OCI-LY1 (cell line): ENCODE data around the gene DUSP11.
"Not testable (repeated sequence)": the region's sequence is repeated elsewhere in the genome, so short reads cannot be mapped to it uniquely, and the experiment has no call there.

Experiments used
- H2AFZ ChIP-seq: fragments of 200-600 bp; sonication (generic), shearing (Covaris generic); 2 replicates; pipeline ENCODE4 v1.6.0; 2014; ENCODE audit warnings: antibody characterized with exemption, mild to moderate bottlenecking, low read length
- H3F3A ChIP-seq: fragments of 200-600 bp; sonication (generic), shearing (Covaris generic); 2 replicates; pipeline ENCODE4 v1.6.0; 2014; ENCODE audit warnings: mild to moderate bottlenecking, antibody characterized with exemption, low read length, moderate library complexity; ENCODE audit not compliant: insufficient read depth
- H3K27ac ChIP-seq: fragments of 200-600 bp; sonication (generic); 2 replicates; pipeline ENCODE4 v1.5.1; 2014; ENCODE audit warnings: low read length, mixed run types, mild to moderate bottlenecking, low read depth; ENCODE audit not compliant: poor library complexity, severe bottlenecking
- H3K27me3 ChIP-seq: fragments of 200-600 bp; sonication (generic); 2 replicates; pipeline ENCODE4 v1.6.0; 2014; ENCODE audit warnings: antibody characterized with exemption, mild to moderate bottlenecking, low read length, moderate library complexity; ENCODE audit not compliant: insufficient read depth
- H3K36me3 ChIP-seq: fragments of 200-600 bp; sonication (generic); 2 replicates; pipeline ENCODE4 v1.6.1; 2014; ENCODE audit warnings: mild to moderate bottlenecking, antibody characterized with exemption, low read length, moderate library complexity, mixed read lengths; ENCODE audit not compliant: insufficient read depth
- H3K4me1 ChIP-seq: fragments of 200-600 bp; sonication (generic); 2 replicates; pipeline ENCODE4 v1.5.1; 2014; ENCODE audit warnings: mild to moderate bottlenecking, low read length, moderate library complexity; ENCODE audit not compliant: insufficient read depth, severe bottlenecking
- H3K4me2 ChIP-seq: fragments of 200-600 bp; sonication (generic), shearing (Covaris generic); 2 replicates; pipeline ENCODE4 v1.6.1; 2014; ENCODE audit warnings: low read length
- H3K4me3 ChIP-seq: fragments of 200-600 bp; sonication (generic); 2 replicates; pipeline ENCODE4 v1.5.1; 2014; ENCODE audit warnings: low read length, low read depth, mild to moderate bottlenecking, mixed read lengths; ENCODE audit not compliant: poor library complexity, severe bottlenecking
- H3K79me2 ChIP-seq: fragments of 200-600 bp; shearing (Covaris generic); 2 replicates; pipeline ENCODE4 v1.6.1; 2016; ENCODE audit warnings: mixed run types, low read length, mixed read lengths; ENCODE audit not compliant: insufficient read depth
- H3K9ac ChIP-seq: fragments of 200-600 bp; sonication (generic), shearing (Covaris generic); 2 replicates; pipeline ENCODE4 v1.6.1; 2014; ENCODE audit warnings: mild to moderate bottlenecking, low read length, mixed read lengths
- H3K9me2 ChIP-seq: fragments of 200-600 bp; sonication (generic), shearing (Covaris generic); 2 replicates; pipeline ENCODE4 v1.6.1; 2014; ENCODE audit warnings: low read depth, mild to moderate bottlenecking, low read length, mixed read lengths
- H3K9me3 ChIP-seq: fragments of 200-600 bp; shearing (Covaris generic); 2 replicates; pipeline ENCODE4 v1.6.1; 2014; ENCODE audit warnings: low read length, mixed read lengths
- H4K20me1 ChIP-seq: fragments of 200-600 bp; sonication (generic), shearing (Covaris generic); 2 replicates; pipeline ENCODE4 v1.6.0; 2016; ENCODE audit warnings: mild to moderate bottlenecking, low read length; ENCODE audit not compliant: insufficient read depth
- EZH2 ChIP-seq: fragments of 200-600 bp; sonication (generic), shearing (Covaris generic); IDR thresholded peaks from 2 replicates; pipeline ENCODE4 v1.8.0; 2017; ENCODE audit warnings: borderline replicate concordance, mixed run types, mild to moderate bottlenecking, antibody characterized with exemption, low read length, moderate library complexity, mixed read lengths
- TF ChIP-seq, protein P1 (sequence below): fragments of 200-600 bp; sonication (generic), shearing (Covaris generic); IDR thresholded peaks from 2 replicates; pipeline ENCODE4 v1.5.1; 2017; ENCODE audit warnings: mild to moderate bottlenecking, antibody characterized with exemption, low read length, moderate library complexity, mixed read lengths

Gene DUSP11

DNA sequence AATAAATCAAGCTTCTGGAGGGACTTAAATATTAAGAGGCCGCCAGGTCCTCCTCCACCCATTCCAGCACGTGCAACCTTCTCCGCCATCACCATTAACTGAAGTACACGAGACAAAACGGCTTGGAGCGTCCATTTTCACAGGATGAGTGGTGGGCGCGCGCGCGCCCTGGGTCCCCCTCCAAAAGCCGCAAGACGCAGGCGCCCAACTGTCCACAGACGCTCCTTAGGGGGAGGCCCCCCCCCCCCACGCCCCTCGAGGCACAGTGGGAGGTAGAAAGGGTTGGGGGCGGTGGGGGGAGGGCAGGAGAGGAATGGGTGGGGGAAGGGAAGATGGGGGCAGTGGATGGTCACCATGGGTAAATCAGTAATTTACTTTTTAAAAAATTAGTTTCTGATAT is 38.4 kb upstream of the DUSP11 start:
- no peak overlapping the region for H3K9ac ChIP-seq
- H3K27me3 ChIP-seq: no peaks in the 10 kb centered on the region; the same call in 1 of the 2 replicates
- H4K20me1 ChIP-seq: no peaks in the 10 kb centered on the region
- H3K4me2 ChIP-seq: no peak overlapping the region
- peaks cover 20% of the 10 kb centered on the region for H3K4me1 ChIP-seq
- no peaks in the 10 kb centered on the region for H3K9me2 ChIP-seq
- H3K4me3 ChIP-seq: no peak overlapping the region
- no peak overlapping the region for H2AFZ ChIP-seq
- no peak overlapping the region for H3K27ac ChIP-seq
- H3K79me2 ChIP-seq: no peaks in the 10 kb centered on the region
- TF ChIP-seq EZH2: no peak
- TF ChIP-seq, protein P1, sequence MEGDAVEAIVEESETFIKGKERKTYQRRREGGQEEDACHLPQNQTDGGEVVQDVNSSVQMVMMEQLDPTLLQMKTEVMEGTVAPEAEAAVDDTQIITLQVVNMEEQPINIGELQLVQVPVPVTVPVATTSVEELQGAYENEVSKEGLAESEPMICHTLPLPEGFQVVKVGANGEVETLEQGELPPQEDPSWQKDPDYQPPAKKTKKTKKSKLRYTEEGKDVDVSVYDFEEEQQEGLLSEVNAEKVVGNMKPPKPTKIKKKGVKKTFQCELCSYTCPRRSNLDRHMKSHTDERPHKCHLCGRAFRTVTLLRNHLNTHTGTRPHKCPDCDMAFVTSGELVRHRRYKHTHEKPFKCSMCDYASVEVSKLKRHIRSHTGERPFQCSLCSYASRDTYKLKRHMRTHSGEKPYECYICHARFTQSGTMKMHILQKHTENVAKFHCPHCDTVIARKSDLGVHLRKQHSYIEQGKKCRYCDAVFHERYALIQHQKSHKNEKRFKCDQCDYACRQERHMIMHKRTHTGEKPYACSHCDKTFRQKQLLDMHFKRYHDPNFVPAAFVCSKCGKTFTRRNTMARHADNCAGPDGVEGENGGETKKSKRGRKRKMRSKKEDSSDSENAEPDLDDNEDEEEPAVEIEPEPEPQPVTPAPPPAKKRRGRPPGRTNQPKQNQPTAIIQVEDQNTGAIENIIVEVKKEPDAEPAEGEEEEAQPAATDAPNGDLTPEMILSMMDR: no peak
- no peaks in the 10 kb centered on the region for H3K36me3 ChIP-seq
- no peaks in the 10 kb centered on the region for H3F3A ChIP-seq
- H3K9me3 ChIP-seq: no peaks in the 10 kb centered on the region

DNA sequence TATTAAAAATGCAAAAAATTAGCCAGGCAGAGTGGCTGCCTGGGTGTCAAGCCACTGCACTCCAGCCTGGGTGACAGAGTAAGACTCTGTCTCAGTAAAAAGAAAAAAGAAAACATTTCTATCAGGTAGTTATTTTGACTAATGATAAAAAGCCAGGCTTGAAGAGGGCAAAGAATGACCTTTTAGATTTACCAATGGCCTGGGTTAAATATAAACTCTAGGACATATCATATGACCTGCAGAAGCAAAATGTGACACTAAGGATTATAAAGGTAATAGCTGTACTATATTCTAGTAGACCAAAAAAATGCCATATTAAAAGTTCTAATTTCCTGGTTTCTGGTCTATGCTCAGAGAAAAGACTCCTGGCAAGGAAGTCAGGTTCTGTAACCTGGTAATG is 32.7 kb upstream of the DUSP11 start:
- H3K4me3 ChIP-seq: no peak overlapping the region
- no peaks in the 10 kb centered on the region; the same call in 1 of the 2 replicates for H3K27me3 ChIP-seq
- no peaks in the 10 kb centered on the region for H4K20me1 ChIP-seq
- no peak overlapping the region for H3K27ac ChIP-seq
- no peaks in the 10 kb centered on the region for H3K79me2 ChIP-seq
- H3K9me3 ChIP-seq: no peaks in the 10 kb centered on the region
- H2AFZ ChIP-seq: no peak overlapping the region
- no peaks in the 10 kb centered on the region for H3F3A ChIP-seq
- H3K9me2 ChIP-seq: no peaks in the 10 kb centered on the region
- H3K4me2 ChIP-seq: no peak overlapping the region
- no peaks in the 10 kb centered on the region for H3K4me1 ChIP-seq
- H3K9ac ChIP-seq: no peak overlapping the region
- no peak for TF ChIP-seq EZH2
- TF ChIP-seq, protein P1: no peak
- H3K36me3 ChIP-seq: no peaks in the 10 kb centered on the region

DNA sequence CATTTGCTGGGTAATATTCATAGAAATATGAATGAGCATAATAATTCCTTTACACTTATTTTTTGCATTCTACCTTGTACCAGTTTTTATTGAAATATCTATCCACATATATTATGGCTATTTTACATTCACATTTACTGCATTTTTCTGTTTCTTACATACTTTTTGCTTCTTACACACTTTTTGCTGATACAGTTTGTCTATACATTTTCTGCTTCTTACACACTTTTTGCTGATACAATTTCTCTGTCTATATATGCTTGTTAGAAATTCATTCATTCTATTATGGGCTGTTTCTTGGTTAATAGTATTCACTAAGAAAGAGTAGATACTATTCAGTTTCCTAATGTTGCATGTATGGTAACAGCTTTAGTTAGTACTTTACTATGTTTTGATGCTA is 32.0 kb upstream of the DUSP11 start:
- Histone ChIP-seq H3K79me2 (no peaks in the 10 kb centered on the region), H3K4me3 (no peak overlapping the region), H3K4me2 (no peak overlapping the region), H3K4me1 (no peaks in the 10 kb centered on the region), H3K27me3 (no peaks in the 10 kb centered on the region; the same call in 1 of the 2 replicates), H4K20me1 (no peaks in the 10 kb centered on the region), H3K9me3 (no peaks in the 10 kb centered on the region), H3K27ac (no peak overlapping the region), H3K9ac (no peak overlapping the region), H2AFZ (no peak overlapping the region), H3K36me3 (no peaks in the 10 kb centered on the region), H3K9me2 (no peaks in the 10 kb centered on the region), H3F3A (no peaks in the 10 kb centered on the region)
- TF ChIP-seq, protein P1: no peak
- TF ChIP-seq EZH2: no peak

- H3K4me3 ChIP-seq, H3K9me2 ChIP-seq, H3K79me2 ChIP-seq, H3K4me2 ChIP-seq, H3K4me1 ChIP-seq, H3K36me3 ChIP-seq, H3K27ac ChIP-seq, H3K27me3 ChIP-seq, H2AFZ ChIP-seq, H4K20me1 ChIP-seq, H3K9me3 ChIP-seq, H3F3A ChIP-seq, H3K9ac ChIP-seq: not testable (repeated sequence)
Measured at GRCh38 chr2:73783883-73784282, 4.0 kb upstream of the DUSP11 start, which contains the start of gene C2orf78. C2orf78 (plus strand) TSS chr2:73784183; CDS start chr2:73784310, 127 bp downstream.

GRCh38 chr2:73783402-73783801 is 3.5 kb upstream of the DUSP11 start:
- not testable (repeated sequence) for H3F3A ChIP-seq, H4K20me1 ChIP-seq, H3K9ac ChIP-seq, H3K27me3 ChIP-seq, H3K9me2 ChIP-seq, H3K4me2 ChIP-seq, H3K36me3 ChIP-seq, H3K27ac ChIP-seq, H3K9me3 ChIP-seq, H2AFZ ChIP-seq, H3K4me3 ChIP-seq
- Histone ChIP-seq H3K79me2 (peaks cover 11% of the 10 kb centered on the region; the same call in 1 of the 2 replicates), H3K4me1 (peaks cover 13% of the 10 kb centered on the region)
